ENCODE measurements around the gene JOSD2.

JOSD2 gene

GRCh38 chr19:50514346-50515167 lies 3.6 kb upstream of the JOSD2 start:
- no peak for DNase-seq (ENCODE audit: low read depth in 1 of 2, low spot score in 1 of 2)

GRCh38 chr19:50513746-50514345 lies 2.9 kb upstream of the JOSD2 start, which contains the start of gene ASPDH:
ASPDH (minus strand) TSS chr19:50513913; CDS start chr19:50513823, 90 bp downstream.
- DNase-seq (ENCODE audit: low read depth in 1 of 2, low spot score in 1 of 2): no peak

DNA sequence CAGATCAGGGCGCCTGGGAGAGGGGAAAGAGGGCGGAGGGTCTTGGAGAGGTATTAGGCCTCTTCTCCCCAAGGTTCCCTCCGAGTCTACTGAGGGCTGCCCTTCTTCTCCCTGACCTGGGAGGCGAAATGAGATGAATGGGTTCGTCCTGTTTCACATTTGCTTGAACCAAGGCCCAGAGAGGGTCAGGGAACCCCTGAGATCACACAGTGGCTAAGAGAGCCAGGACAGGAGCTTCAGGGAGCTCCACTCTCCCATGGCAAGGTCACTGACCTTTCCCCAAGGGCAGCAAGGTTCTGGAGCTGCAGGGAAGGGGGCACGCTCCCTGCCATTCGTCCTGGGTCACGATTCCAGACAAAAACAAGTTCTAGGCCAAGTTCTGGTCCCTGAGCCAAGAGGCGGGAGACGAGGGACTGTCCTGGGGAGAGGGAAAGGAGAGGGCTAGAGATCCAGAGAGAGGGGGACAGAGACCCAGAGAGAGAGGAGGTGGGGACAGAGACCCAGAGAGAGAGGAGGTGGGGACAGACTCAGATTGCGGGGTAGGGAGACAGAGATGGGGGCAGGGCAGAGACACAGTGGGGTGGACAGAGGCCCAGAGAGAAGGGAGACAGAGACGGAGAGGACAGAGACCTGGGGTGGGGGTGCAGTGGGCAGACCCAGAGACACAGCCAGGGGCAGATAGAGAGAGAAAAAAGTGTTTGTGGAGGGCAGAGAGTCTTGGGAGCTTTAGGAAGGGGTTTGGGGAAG lies 2.2 kb upstream of the JOSD2 start:
- no peak for DNase-seq (ENCODE audit: low read depth in 1 of 2, low spot score in 1 of 2)

- DNase-seq (ENCODE audit: low read depth in 1 of 2, low spot score in 1 of 2): no peak
These were observed 1.4 kb upstream of the JOSD2 start for GRCh38 chr19:50512112-50512998.

DNA sequence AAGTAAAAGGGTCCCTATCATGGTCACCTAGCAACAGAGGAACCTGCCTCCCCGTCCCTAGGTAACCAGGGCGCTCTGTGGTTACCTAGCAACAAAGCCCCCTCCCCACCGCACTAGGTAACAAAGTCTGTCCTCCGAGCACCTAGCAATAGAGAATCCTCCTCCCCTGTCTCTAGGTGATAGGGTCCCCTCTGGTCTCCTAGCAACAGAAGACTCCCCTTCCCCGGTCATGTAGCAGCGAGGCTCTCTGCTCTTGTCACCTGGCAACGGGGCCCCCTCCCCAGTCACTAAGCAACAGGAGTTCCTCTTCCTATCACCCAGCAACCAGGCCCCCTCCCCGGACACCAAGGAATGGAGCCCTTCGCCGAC lies 307 bp downstream of the JOSD2 start:
- no peak for DNase-seq (ENCODE audit: low read depth in 1 of 2, low spot score in 1 of 2)

- no peak for DNase-seq (ENCODE audit: low read depth in 1 of 2, low spot score in 1 of 2)
These were observed 795 bp downstream of the JOSD2 start for GRCh38 chr19:50510121-50510670.

DNA sequence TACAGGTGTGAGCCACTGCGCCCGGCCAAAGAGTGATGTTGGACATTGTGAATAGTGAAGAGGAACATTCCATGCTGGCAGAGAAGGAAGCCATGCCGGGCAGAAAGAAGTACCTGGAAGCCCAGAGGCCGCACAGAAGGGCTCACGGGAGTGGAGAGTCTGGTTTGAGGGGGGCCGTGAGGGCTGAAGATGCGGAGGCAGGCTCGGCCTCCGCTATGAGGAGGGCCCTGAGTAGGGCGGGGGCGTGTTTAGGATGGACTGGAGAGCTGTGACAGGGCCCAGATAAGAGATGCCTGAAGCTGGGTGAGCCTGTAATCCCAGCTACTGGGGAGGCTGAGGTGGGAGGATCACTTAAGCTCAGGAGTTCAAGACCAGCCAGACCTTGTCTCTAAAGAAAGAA lies 1.6 kb downstream of the JOSD2 start:
- DNase-seq (ENCODE audit: low read depth in 1 of 2, low spot score in 1 of 2): no peak

- no peak for DNase-seq (ENCODE audit: low read depth in 1 of 2, low spot score in 1 of 2)
These were observed 2.2 kb downstream of the JOSD2 start for GRCh38 chr19:50508843-50509190.

DNA sequence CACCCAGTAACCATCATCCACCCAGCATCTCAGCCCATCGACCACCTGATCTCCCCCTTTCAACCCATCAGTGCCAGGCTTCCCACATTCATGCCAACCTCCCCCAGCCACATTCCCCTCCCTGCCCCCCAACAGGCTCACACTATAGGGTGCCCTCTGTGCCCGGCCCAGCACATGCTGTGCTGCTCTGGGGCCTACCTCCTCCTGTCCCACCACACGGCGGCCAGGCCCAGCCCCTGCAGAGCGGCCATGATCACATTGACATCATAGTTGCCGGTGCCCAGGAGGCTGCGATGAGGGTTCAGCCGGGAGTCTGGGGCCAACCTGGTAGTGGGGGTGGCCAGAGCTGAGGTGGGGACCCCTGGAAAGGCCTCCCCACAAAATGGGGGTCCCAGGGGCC lies 3.6 kb downstream of the JOSD2 start:
- DNase-seq (ENCODE audit: low read depth in 1 of 2, low spot score in 1 of 2): no peak

DNA sequence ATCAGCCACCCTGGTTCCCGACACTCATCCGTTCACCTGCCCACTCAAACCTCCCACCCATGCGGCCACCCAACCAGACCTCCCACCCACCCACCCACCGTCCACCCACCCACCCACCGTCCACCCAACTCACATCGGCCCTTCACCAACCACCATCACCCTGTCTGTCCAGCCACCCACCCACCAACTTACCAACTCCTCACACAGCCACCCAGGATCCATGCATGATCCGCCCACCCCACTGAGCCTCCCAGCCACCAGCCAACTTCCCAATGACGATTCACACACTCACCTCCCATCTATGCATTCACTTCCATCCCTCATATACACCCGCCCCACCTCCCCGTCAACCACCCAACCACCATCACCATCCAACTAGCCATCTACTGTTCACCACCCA lies 4.3 kb downstream of the JOSD2 start:
- no peak for DNase-seq (ENCODE audit: low read depth in 1 of 2, low spot score in 1 of 2)

DNA sequence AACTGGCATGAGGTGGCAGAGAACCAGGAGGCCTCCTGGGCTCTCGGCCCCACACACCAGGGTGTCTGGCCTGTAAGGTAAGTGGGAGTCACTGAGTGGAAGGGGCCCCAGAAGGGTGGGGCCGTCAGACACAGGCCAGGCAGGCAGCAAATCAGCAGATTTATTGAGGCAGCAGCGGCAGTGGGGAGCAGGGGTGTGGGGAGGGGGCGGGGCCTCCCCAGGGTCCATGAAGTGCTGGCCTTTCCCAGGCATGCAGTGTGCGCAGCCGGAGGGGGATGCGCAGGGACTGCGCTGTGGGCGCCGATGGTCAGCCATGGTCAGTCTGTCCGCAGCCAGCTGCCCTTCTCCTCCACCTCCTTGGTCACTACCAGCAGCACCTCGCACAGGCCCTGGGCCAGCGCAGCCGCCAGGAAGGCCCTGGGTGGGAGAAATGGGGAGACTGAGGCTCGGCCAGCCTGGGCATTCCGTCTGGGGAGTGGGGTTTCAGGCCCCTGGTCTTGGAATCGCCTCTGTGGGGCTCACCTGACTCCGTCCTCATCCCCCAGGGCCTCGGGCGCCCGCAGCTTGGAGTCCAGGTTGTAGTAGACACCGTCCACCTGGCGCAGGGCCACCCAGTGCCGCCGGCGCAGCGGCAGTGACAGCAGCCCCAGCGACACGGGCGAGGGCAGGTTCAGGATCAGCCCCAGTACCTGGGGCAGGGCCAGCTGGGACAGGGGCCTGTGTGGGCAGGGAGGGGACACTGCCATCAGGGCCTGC lies 5.0 kb downstream of the JOSD2 start:
- no peak for DNase-seq (ENCODE audit: low read depth in 1 of 2, low spot score in 1 of 2)

GRCh38 chr19:50501568-50502475 lies 9.2 kb downstream of the JOSD2 start:
- DNase-seq (ENCODE audit: low read depth in 1 of 2, low spot score in 1 of 2): no peak

- DNase-seq (ENCODE audit: low read depth in 1 of 2, low spot score in 1 of 2): no peak
These were observed 9.8 kb downstream of the JOSD2 start for GRCh38 chr19:50501186-50501567.

DNA sequence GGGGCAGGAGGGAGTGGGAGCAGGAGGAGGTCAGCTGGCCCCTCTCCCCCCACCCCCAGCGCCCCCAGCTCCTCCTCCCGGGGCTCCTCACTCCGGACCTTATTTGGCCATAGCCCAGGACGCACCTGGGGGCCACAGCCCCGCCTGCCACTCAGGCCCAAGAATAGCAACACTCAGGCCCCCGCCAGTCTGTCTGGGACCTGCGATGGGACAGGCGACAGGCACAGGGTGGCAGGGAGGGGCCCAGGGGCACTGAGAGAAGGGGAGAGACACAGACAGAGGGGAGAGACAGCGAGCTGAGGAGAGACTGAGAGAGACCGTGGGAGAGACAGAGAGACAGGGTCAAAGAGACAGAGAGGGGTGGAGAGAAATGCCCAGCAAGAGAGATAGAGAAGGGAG lies 10.2 kb downstream of the JOSD2 start:
- DNase-seq (ENCODE audit: low read depth in 1 of 2, low spot score in 1 of 2): no peak

- no peak for DNase-seq (ENCODE audit: low read depth in 1 of 2, low spot score in 1 of 2)
These were observed 10.8 kb downstream of the JOSD2 start for GRCh38 chr19:50500060-50500752.

DNA sequence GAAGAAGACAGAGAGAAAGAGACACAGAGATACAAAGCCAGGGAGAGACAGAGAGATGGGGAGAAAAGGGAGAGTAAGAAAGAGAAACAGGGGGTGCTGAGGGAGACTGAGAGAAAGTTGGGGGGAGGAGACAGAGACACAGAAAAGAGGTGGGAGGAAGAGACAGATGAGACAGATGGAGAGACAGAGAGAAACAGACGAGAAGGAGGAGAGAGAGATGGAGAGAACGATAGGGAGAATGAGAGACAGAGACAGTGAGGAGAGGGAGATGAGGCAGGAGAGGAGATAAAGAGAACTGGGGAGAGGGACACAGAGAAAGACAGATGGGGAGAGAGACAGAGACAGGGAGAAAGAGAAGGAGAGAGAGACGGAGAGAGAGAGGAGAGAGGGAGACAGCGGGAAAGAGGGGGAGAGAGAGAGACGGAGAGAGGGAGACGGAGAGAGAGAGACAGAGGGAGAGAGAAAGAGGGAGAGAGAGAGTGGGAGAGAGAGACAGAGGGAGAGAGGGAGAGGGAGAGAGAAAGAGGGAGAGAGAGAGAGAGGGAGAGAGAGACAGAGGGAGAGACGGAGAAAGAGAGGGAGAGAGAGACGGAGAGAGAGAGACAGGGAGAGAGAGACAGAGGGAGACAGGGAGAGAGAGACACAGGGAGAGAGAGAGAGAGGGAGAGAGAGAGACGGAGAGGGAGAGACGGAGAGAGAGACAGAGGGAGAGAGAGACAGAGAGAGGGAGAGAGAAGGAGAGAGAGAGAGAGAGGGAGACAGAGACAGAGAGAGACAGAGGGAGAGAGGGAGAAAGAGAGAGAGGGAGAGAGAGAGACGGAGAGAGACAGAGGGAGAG lies 12.6 kb downstream of the JOSD2 start:
- DNase-seq (ENCODE audit: low read depth in 1 of 2, low spot score in 1 of 2): no peak

GRCh38 chr19:50497022-50497405 lies 14.0 kb downstream of the JOSD2 start:
- no peak for DNase-seq (ENCODE audit: low read depth in 1 of 2, low spot score in 1 of 2)
